GM12873 (cell line): ENCODE results near the gene EFR3B.
A peak's percentile ranks its signal among the peaks of the same experiment; 100 is the strongest.

Source experiments
- TF ChIP-seq, protein P1 (sequence below): IDR thresholded peaks from 2 replicates; pipeline ENCODE4 v1.5.1; 2012; ENCODE audit warnings: low read depth, mild to moderate bottlenecking, moderate library complexity, low read length, control low read depth; ENCODE audit not compliant: insufficient read depth; ENCODE audit errors: missing control alignments

Gene EFR3B

DNA sequence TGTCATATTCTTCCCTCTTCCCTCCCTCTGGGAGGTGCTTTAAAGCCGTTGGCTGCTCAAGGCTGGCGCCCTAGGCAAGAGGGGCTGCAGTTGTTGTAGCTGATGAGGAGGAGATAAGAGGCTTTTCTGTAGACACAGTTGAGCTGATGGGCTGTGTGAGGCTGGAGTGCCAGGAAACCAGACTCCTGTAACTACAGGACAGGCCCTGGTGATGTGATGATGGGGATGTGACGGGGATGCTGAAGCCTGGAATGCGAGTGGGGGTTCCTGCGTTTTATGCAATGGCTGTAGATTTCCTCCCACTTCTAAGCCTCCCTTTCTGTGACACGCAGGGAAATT is 5.7 kb upstream of the EFR3B start:
- TF ChIP-seq, protein P1, sequence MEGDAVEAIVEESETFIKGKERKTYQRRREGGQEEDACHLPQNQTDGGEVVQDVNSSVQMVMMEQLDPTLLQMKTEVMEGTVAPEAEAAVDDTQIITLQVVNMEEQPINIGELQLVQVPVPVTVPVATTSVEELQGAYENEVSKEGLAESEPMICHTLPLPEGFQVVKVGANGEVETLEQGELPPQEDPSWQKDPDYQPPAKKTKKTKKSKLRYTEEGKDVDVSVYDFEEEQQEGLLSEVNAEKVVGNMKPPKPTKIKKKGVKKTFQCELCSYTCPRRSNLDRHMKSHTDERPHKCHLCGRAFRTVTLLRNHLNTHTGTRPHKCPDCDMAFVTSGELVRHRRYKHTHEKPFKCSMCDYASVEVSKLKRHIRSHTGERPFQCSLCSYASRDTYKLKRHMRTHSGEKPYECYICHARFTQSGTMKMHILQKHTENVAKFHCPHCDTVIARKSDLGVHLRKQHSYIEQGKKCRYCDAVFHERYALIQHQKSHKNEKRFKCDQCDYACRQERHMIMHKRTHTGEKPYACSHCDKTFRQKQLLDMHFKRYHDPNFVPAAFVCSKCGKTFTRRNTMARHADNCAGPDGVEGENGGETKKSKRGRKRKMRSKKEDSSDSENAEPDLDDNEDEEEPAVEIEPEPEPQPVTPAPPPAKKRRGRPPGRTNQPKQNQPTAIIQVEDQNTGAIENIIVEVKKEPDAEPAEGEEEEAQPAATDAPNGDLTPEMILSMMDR, result no peak

DNA sequence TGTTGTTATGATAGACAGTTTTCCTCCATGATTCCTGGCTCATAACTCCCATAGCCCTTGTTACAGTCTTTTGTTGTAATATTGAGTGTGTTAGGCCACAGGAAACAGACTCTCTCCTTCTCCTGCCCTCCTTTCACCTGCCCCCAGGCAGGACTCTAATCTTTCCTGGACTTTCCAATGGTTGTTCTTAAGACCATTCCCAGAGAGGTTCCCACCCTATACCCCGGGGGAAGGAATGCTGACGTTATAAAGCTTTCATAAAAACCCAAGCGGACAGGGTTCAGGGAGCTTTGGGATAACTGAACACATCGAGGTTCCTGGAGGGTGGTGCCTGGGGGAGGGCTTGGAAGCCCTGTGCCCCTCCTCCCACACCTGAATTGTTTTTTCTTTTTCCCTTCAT is 2.8 kb upstream of the EFR3B start:
- TF ChIP-seq, protein P1, result no peak

DNA sequence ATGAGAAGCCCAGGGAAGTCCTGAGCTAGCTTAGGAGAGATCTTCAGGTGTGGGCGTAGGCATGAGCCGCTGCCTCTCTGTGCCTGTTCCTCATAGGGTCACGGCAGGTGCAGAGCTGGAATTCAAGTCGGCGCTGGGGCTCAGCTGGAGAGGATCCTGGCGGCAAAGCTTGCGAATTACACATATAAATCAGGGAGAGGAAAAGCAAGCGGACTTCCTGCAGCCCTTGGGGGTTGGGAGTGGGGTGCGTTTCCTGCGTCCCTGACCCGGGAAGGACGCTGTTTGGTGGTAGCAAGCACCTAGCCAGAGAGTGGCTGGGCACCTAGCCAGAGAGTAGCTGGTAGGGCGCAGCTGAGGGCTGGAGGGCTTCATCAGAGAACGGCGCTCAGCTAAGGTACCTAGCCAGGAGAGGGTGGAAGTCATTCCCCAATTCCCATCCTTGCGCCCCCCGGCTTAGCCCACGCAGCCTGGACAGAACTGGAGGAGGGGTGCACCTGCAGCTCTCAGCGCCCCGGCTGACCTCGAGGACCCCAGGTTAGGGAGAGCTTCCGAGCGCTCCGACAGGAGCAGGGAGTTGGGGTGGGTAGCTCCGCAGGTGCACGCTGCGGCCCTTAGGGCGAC is 459 bp upstream of the EFR3B start:
- TF ChIP-seq, protein P1, result peak; percentile 38

DNA sequence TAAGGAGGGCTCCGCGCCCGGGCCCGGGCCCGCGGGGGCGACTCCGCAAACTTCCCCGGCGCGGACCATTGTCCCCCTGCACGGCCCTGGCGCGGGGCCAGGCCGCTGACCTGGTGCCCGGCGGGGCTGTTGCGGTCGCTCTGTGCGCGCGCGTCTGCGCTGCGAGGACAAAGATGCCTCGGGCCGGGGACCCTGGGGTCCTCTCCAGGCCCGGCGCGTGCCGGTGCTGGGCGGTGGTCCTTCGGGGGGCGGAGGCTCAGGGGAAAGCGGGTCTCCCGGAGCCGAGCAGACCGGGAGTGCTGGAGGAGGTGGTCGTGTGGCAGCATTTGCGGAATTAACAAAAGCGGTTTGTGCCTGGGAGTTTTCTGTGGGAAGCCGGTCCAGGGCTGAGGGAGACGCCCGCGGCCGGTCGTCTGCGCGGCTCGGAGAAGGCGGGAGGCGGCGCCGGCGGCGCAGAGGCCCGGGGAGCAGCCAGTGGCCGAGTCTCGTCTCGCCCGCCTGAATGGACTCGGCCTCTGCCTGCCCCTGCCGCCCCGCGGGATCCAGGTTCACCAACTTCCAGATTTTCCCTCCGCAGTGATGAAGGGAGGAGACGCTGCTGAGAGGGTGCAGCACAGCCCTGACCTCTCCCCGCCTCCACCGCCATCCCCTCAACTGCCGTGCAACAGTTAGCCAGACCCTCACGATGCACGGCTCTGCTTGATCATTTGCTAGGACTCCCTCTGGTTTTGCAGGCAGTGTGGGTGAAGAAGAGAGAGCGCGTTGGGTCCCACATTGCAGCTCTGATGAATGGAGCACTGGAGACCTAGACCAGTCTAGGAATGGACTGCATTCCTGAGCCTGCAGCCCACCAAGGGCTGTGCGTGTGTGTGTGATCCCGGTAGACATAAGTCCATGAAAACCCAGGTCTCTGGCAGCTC is 705 bp downstream of the EFR3B start:
- TF ChIP-seq, protein P1, result no peak

DNA sequence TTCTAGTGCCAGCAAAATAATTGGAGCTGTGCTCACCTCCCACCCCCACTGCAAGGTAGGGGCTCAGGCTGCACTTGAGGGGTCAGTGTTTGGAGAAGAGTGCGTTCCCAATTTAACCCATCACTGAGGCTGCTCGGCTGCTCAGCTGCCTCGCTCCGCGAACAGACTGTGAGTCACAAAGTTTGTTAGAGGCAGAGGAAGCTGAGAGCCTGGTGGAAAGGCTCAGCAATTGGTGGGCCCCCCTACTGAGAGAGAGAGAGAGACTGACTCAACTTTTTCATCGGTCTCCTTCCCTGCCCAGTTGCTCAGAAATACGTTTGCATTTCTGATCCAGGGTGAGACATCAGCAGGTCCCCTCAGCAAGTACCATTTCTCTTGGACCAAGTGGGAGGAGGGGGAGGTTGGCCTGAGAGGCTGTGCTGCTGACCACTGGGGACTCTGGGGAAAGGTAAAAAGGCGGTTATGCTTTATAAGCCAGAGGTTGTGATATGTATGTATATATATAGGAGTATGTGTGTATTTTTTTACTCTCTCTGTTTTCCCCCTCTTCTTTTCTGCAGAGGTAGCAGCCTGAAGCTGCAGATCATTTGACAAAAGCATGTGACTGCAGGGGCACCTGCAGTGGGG is 1.5 kb downstream of the EFR3B start:
- TF ChIP-seq, protein P1, result no peak

DNA sequence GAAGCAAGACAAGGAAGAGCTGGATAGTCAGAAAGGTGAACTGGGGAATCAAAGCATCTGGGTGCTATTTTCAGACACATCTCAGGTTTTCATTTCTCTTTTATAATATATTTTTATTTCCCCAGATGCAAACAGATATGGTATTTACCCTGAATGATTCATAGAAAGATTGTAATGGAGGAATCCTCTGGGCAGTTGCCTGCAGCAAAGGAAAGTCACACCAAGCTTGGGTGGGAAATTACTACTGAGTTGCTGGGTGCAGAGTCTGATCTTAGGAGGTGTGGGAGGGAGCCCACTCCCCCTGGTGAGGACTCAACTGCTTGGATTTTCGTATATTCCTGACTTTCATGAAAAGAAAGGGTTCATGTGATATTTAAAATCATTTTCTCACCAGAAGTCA is 2.1 kb downstream of the EFR3B start:
- TF ChIP-seq, protein P1, result no peak

DNA sequence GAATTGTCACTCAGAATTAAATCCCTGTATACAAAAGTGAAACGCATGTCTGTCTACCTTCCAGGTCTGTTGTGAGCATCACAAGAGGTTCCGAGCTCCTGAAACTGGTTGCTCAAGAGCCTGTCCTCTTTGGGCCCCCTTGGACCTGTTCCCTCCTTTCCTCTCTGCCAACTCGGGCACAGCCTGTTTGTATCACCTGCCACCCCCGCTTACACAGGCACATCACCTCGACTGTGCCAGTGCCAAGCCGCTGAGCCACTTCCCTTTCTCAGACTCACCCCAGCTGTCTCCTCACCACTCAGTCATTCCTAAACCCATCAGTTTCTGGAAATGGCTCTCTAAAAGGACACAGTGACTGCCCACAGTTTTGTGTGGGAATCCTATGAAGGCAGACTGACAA is 3.1 kb downstream of the EFR3B start:
- TF ChIP-seq, protein P1, result no peak
